T-cell (primary cell): ENCODE measurements around the gene C2CD3. TPM values are rescaled to one million over a fixed set of nuclear protein-coding genes. Genes with fewer than 3 reads are reported as not detected.

Experiments used
- ATAC-seq, 4 experiments: fragments of 200-7000 bp in 3 of 4; fragments of 150-1000 bp in 1 of 4; cut with Tn5 transposase; replicated peaks in 1 of 4; 1 replicate in 3 of 4; 2 replicates in 1 of 4; pipeline ENCODE4 v1.10.0; 2021; ENCODE audit warnings: moderate library complexity in 3 of 4, mild to moderate bottlenecking in 2 of 4, moderate number of reproducible peaks in 1 of 4
- CTCF ChIA-PET, 2 donors: fragments of 300-600 bp; sonication (Branson Sonifier 250); formaldehyde crosslinking; loops; one replicate each; lab custom pipeline; 2022; ENCODE audit warnings: antibody characterized with exemption in 2 of 2; lab: Charles Lee
- POLR2A ChIA-PET, 2 donors: fragments of 300-600 bp; sonication (Branson Sonifier 250); formaldehyde crosslinking; loops; one replicate each; lab custom pipeline; 2022; ENCODE audit warnings: antibody characterized with exemption in 2 of 2; lab: Charles Lee
- DNase-seq, 35 experiments: peaks; one replicate each; pipeline versions ENCODE4 v3.0.0 to v3.0.0-alpha.2; 2013 to 2023
- H3K27ac ChIP-seq: one replicate; pipeline ENCODE4 v1.5.1; 2013; ENCODE audit warnings: low read length
- H3K27me3 ChIP-seq, 2 experiments: replicated peaks in 1 of 2; 1 replicate in 1 of 2; 2 replicates in 1 of 2; pipeline versions ENCODE4 v1.6.1 to v1.7.0; 2013; ENCODE audit warnings: low read length in 1 of 2, mixed read lengths in 1 of 2; ENCODE audit not compliant: control insufficient read depth in 2 of 2, insufficient read depth in 2 of 2; ENCODE audit errors: extremely low read depth in 1 of 2
- H3K36me3 ChIP-seq, 2 donors: 1 replicate in 1 of 2; 2 replicates in 1 of 2; pipeline versions ENCODE4 v1.6.1 to v1.7.0; 2013; ENCODE audit warnings: low read length in 1 of 2; ENCODE audit not compliant: control insufficient read depth in 2 of 2, insufficient read depth in 1 of 2; ENCODE audit errors: extremely low read depth in 1 of 2
- H3K4me1 ChIP-seq, 2 experiments: 1 replicate in 1 of 2; 2 replicates in 1 of 2; pipeline versions ENCODE4 v1.6.1 to v1.7.0; 2013; ENCODE audit warnings: low read length in 2 of 2, mixed read lengths in 1 of 2; ENCODE audit not compliant: insufficient read depth in 2 of 2, control insufficient read depth in 1 of 2; ENCODE audit errors: extremely low read depth in 1 of 2
- H3K4me3 ChIP-seq, 2 donors: 1 replicate in 1 of 2; 2 replicates in 1 of 2; pipeline versions ENCODE4 v1.5.1 to v1.7.0; 2013; ENCODE audit warnings: mild to moderate bottlenecking in 2 of 2, low read length in 1 of 2, moderate library complexity in 1 of 2; ENCODE audit not compliant: control insufficient read depth in 1 of 2; ENCODE audit errors: extremely low read depth in 1 of 2
- H3K9me3 ChIP-seq: 2 replicates; pipeline ENCODE4 v1.7.0; 2013
- H3K27ac Mint-ChIP-seq, 2 donors: one replicate each; pipeline ENCODE4 v1.8.0; 2020 to 2021; ENCODE audit warnings: mild to moderate bottlenecking in 2 of 2, mixed read lengths in 2 of 2
- H3K27me3 Mint-ChIP-seq, 2 donors: one replicate each; pipeline ENCODE4 v1.8.0; 2021 to 2022; ENCODE audit warnings: mixed read lengths in 2 of 2
- H3K36me3 Mint-ChIP-seq: one replicate; pipeline ENCODE4 v1.8.0; 2021; ENCODE audit warnings: mixed read lengths
- H3K4me1 Mint-ChIP-seq, 3 donors: one replicate each; pipeline ENCODE4 v1.8.0; 2020 to 2022; ENCODE audit warnings: mixed read lengths in 3 of 3, mild to moderate bottlenecking in 1 of 3
- H3K4me3 Mint-ChIP-seq, 3 donors: one replicate each; pipeline ENCODE4 v1.8.0; 2020 to 2022; ENCODE audit warnings: mild to moderate bottlenecking in 3 of 3, mixed read lengths in 3 of 3, moderate library complexity in 3 of 3
- H3K9me3 Mint-ChIP-seq, 3 donors: one replicate each; pipeline ENCODE4 v1.8.0; 2020 to 2022; ENCODE audit warnings: mixed read lengths in 3 of 3
- WGBS: methylation state at CpG from one replicate; pipeline ENCODE4 v1.1.5; 2013; ENCODE audit warnings: missing lambda C conversion rate; ENCODE audit not compliant: insufficient coverage; 5-methylcytosine and 5-hydroxymethylcytosine counted together
- total RNA-seq, 35 experiments: library from RNA in 6 of 35; stranded (reverse) in 6 of 35; fragments of 120-200 nt in 1 of 35; gene quantifications; one replicate each; pipeline versions ENCODE4 v1.2.1 to v1.2.4 and lab custom pipeline; 2013 to 2026

Gene C2CD3
- total RNA-seq, 5 donors from 2014 or later (not counting 1 experiment from before 2014, with no cell fraction given) = 37.0 to 47.7 (median 41.0) TPM

DNA sequence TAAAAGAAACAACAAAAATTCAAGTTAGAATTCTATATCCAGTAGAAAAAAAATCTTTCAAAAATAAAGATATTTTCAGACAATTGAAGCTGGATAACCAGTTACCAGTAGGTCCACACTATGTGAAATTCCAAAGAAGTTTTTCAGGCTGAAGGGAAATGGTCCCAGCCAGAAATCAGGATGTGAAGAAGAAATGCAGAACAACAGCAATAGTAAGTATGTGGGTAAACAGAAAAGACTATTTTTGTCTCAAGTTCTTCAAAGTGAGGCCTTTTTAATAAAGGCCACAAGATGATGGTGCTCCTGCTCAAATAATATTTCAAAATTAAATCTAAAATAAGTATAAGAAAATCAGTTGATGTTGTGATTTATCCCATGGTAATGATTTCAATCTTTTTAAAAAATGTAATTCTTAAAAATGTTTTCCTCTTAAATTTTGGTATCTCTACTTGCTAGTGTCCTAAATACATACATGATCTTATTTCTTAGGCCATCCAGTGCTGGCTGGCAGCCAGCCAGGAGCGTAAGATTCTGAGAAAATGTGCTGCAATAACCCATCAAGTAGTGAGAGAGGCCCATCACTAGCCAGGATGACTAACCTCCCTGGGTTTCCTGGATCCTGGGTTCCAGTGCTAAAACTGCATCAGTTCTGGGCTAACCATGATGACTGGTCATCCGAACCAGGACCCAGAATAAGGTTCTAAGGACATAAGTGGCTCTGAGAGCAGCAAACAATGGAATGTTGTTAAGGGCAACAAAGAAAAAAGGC lies 146.4 kb downstream of the C2CD3 start:
- no CpG with 5 or more reads among the region's 2 CpGs for WGBS
- POLR2A ChIA-PET = no interaction called here
- Mint-ChIP-seq H3K9me3 (no peaks in the 10 kb centered on the region), H3K36me3 (peaks cover 38% of the 10 kb centered on the region), H3K27me3 (no peaks in the 10 kb centered on the region), H3K4me3 (no peak overlapping the region), H3K4me1 (peaks cover 18 to 38% (median 26%) of the 10 kb centered on the region in 3 donors), H3K27ac (no peak overlapping the region)
- Histone ChIP-seq H3K9me3 (no peaks in the 10 kb centered on the region), H3K27ac (no peak overlapping the region), H3K4me1 (peaks cover under 1 to 18% of the 10 kb centered on the region in 2 experiments), H3K4me3 (no peak overlapping the region), H3K36me3 (peaks cover 7 to 14% of the 10 kb centered on the region in 2 donors), H3K27me3 (no peaks in the 10 kb centered on the region)
- no peak for ATAC-seq
- DNase-seq = no peak
- CTCF ChIA-PET = no interaction called here

DNA sequence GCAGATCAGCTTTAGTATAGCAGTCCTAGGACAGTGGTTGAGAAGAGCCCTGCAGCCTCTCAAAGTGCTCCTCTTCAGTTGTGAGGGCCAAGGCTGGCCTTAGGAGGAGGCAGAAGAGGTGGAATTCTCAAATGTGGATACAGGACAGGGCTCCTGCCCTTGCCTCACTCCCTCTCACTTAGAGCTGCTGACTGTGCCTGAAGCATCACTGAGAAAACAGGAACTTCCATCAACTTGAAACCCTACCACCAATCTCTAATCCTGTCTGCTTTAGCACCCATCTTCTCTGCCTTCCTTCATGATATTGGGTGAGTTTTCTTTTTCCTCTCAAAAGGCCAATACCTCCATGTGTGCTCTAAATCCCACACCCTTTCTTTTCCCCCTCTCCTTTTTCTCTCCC lies 147.5 kb downstream of the C2CD3 start:
- ATAC-seq (no peak), DNase-seq (no peak)
- Mint-ChIP-seq H3K4me1 (peaks cover 15 to 39% (median 32%) of the 10 kb centered on the region in 3 donors), H3K4me3 (no peak overlapping the region), H3K27me3 (no peaks in the 10 kb centered on the region), H3K27ac (no peak overlapping the region), H3K36me3 (peaks cover 28% of the 10 kb centered on the region), H3K9me3 (no peaks in the 10 kb centered on the region)
- no peaks in the 10 kb centered on the region for H3K27me3 ChIP-seq
- peaks cover 2 to 29% of the 10 kb centered on the region in 2 experiments for H3K4me1 ChIP-seq
- peaks cover 10 to 11% of the 10 kb centered on the region in 2 donors for H3K36me3 ChIP-seq
- H3K27ac ChIP-seq = no peak overlapping the region
- POLR2A ChIA-PET = no interaction called here
- H3K9me3 ChIP-seq = no peaks in the 10 kb centered on the region
- H3K4me3 ChIP-seq = no peak overlapping the region
- CTCF ChIA-PET = no interaction called here

DNA sequence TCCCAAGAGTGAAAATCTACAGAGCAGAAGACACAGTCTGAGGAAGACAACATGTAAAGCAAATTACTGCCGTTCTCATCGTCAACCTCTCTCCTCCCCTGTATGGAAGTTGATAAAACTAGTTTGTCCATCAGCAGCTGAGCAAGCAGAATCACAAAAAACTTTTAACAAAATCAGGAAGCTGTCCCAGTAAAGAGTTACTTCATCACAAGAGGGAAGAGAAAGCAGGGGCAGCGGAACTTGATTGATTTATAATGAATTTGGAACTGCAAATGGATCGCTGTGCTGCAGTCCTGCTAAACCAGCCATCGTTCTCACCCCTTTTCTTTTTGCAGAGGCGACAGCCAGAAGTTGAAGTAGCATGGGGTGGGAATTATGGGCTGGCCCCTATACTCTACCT lies 148.3 kb downstream of the C2CD3 start:
- ChIA-PET POLR2A (no interaction called here), CTCF (no interaction called here)
- ATAC-seq = no peak
- Histone ChIP-seq H3K4me3 (no peak overlapping the region), H3K27me3 (no peaks in the 10 kb centered on the region), H3K36me3 (peaks cover 11 to 12% of the 10 kb centered on the region in 2 donors), H3K4me1 (peaks cover 2 to 31% of the 10 kb centered on the region in 2 experiments), H3K27ac (no peak overlapping the region), H3K9me3 (no peaks in the 10 kb centered on the region)
- H3K27me3 Mint-ChIP-seq = no peaks in the 10 kb centered on the region
- H3K4me3 Mint-ChIP-seq = no peak overlapping the region
- H3K9me3 Mint-ChIP-seq = no peaks in the 10 kb centered on the region
- H3K27ac Mint-ChIP-seq = no peak overlapping the region
- DNase-seq = no peak
- 100% methylated on average over 2 of the region's 6 CpGs for WGBS
- peaks cover 15 to 40% (median 27%) of the 10 kb centered on the region in 3 donors for H3K4me1 Mint-ChIP-seq
- H3K36me3 Mint-ChIP-seq = peaks cover 25% of the 10 kb centered on the region

DNA sequence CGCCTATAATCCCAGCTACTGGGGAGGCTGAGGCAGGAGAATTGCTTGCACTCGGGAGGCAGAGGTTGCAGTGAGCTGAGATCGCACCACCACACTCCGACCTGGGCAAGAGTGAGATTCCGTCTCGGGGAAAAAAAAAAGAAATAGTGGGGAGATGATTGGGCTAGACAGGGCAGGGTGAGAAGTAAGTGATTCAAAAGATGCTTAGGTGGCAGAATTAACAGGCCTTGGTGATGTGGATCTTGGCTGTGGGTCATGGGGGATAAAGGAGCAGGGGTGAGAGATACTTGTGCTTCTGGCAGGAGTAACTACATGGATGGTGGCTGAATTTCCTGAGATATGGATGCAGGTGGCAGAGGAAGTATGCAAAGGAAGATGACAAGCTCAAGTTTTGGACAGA lies 148.8 kb downstream of the C2CD3 start:
- Histone ChIP-seq H3K27me3 (no peaks in the 10 kb centered on the region), H3K4me3 (no peak overlapping the region), H3K36me3 (peaks cover 11 to 15% of the 10 kb centered on the region in 2 donors), H3K4me1 (peaks cover 2 to 31% of the 10 kb centered on the region in 2 experiments), H3K27ac (no peak overlapping the region), H3K9me3 (no peaks in the 10 kb centered on the region)
- CTCF ChIA-PET = no interaction called here
- WGBS = 98% methylated on average over 5 of the region's 6 CpGs
- peaks cover 18 to 45% (median 31%) of the 10 kb centered on the region in 3 donors for H3K4me1 Mint-ChIP-seq
- H3K27ac Mint-ChIP-seq = no peak overlapping the region
- DNase-seq (no peak), ATAC-seq (no peak)
- H3K27me3 Mint-ChIP-seq = no peaks in the 10 kb centered on the region
- H3K4me3 Mint-ChIP-seq = no peak overlapping the region
- H3K9me3 Mint-ChIP-seq = no peaks in the 10 kb centered on the region
- H3K36me3 Mint-ChIP-seq = peaks cover 29% of the 10 kb centered on the region
- POLR2A ChIA-PET = no interaction called here

DNA sequence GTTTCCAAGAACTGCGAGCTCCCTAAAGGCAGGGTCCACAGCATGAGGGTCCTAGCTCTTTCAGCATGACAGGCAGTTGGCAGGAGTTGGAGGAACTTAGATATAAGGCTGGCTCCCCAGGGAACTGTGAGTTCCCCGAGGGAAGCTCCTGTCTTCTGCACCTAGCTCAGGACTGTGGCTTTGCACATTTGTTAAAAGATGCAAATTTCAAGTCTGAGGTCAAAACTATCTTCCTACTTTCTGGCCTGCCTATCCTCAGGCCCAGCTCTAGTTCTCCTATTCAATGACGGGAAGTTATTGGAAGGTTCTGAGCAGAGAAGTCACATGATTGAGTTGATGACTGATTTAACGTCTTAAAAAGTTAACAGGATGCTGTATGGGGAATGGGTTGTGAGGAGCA lies 150.3 kb downstream of the C2CD3 start:
- H3K27ac ChIP-seq = no peak overlapping the region
- no peak for DNase-seq
- ChIA-PET POLR2A (no interaction called here), CTCF (no interaction called here)
- no peaks in the 10 kb centered on the region for H3K27me3 Mint-ChIP-seq
- H3K36me3 Mint-ChIP-seq = peaks cover 30% of the 10 kb centered on the region
- H3K4me3 Mint-ChIP-seq = no peak overlapping the region
- no peak overlapping the region for H3K27ac Mint-ChIP-seq
- WGBS = 42% methylated on average over 3 of the region's 4 CpGs
- no peak overlapping the region for H3K4me3 ChIP-seq
- H3K9me3 ChIP-seq = no peaks in the 10 kb centered on the region
- H3K4me1 Mint-ChIP-seq = peaks cover 24 to 49% (median 38%) of the 10 kb centered on the region in 3 donors
- no peaks in the 10 kb centered on the region for H3K9me3 Mint-ChIP-seq
- peaks cover 2 to 42% of the 10 kb centered on the region in 2 experiments for H3K4me1 ChIP-seq
- H3K27me3 ChIP-seq = no peaks in the 10 kb centered on the region
- ATAC-seq = no peak
- H3K36me3 ChIP-seq = peaks cover 12 to 19% of the 10 kb centered on the region in 2 donors

DNA sequence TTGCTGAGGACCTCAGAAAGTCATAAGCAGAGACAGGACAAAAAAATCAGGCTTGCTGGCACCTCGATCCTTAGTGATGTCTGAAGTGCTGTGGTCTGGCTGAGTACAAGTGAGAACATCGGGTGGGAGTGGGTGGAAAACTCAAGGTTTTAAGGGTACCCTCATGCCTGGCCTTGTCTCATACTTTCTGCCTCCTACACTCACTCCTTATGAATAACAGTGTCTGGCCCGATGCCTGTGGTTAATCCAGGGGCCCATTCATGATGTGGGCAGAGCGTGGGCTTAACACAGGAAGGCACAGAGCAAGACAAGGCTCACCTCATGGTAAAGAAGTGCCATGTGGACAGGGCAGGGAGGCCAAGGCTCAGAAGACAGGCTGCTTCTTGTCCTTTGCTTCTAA lies 150.9 kb downstream of the C2CD3 start:
- Histone ChIP-seq H3K9me3 (no peaks in the 10 kb centered on the region), H3K4me1 (peaks cover 9 to 48% of the 10 kb centered on the region in 2 experiments), H3K27ac (peak overlapping the region; percentile 42), H3K27me3 (no peaks in the 10 kb centered on the region), H3K4me3 (no peak overlapping the region), H3K36me3 (peaks cover 14 to 19% of the 10 kb centered on the region in 2 donors)
- peak in 3 of 4 experiments; percentile 42 to 64 (median 45) for ATAC-seq
- ChIA-PET CTCF (interaction anchor here in 1 of 2 donors (1.4 kb wide), 1 partner anchor 40 kb away, joined by 3 read pairs; no protein-coding TSS in a partner anchor), POLR2A (no interaction called here)
- Mint-ChIP-seq H3K27ac (peak overlapping the region; percentile 50 to 74), H3K27me3 (no peaks in the 10 kb centered on the region), H3K4me1 (peaks cover 27 to 51% (median 44%) of the 10 kb centered on the region in 3 donors), H3K4me3 (no peak overlapping the region), H3K9me3 (no peaks in the 10 kb centered on the region), H3K36me3 (peaks cover 27% of the 10 kb centered on the region)
- WGBS = 38% methylated on average over 1 of the region's 4 CpGs
- peak in 1 of 35 experiments; percentile 19 for DNase-seq
